ENCODE results near the gene LCP2.
A peak's percentile ranks its signal among the peaks of the same experiment; 100 is the strongest.

The LCP2 gene

GRCh38 chr5:170297589-170298462, at the start of gene LCP2:
TSS of gene LCP2 (minus strand) at chr5:170297777. CDS start at chr5:170297611, 166 bp downstream.
- peak; percentile 72 for DNase-seq (ENCODE audit: low spot score)

- DNase-seq (ENCODE audit: low spot score) = no peak
These were observed 49.5 kb upstream of the LCP2 start for GRCh38 chr5:170347022-170347567.

GRCh38 chr5:170345971-170346370, 48.4 kb upstream of the LCP2 start:
- DNase-seq (ENCODE audit: low spot score) = no peak

- DNase-seq (ENCODE audit: low spot score) = no peak
These were observed 45.6 kb upstream of the LCP2 start for GRCh38 chr5:170343177-170343576.

GRCh38 chr5:170342153-170342725, 44.7 kb upstream of the LCP2 start:
- no peak for DNase-seq (ENCODE audit: low spot score)

GRCh38 chr5:170341545-170341944, 44.0 kb upstream of the LCP2 start:
- no peak for DNase-seq (ENCODE audit: low spot score)

- DNase-seq (ENCODE audit: low spot score) = no peak
These were observed 42.2 kb upstream of the LCP2 start for GRCh38 chr5:170339780-170340167.

GRCh38 chr5:170338933-170339779, 41.6 kb upstream of the LCP2 start:
- DNase-seq (ENCODE audit: low spot score) = peak; percentile 81

GRCh38 chr5:170338291-170338690, 40.7 kb upstream of the LCP2 start:
- no peak for DNase-seq (ENCODE audit: low spot score)

- DNase-seq (ENCODE audit: low spot score) = no peak
These were observed 39.6 kb upstream of the LCP2 start for GRCh38 chr5:170337045-170337733.

- DNase-seq (ENCODE audit: low spot score) = peak; percentile 36
These were observed 38.5 kb upstream of the LCP2 start for GRCh38 chr5:170336065-170336464.

GRCh38 chr5:170334626-170335025, 37.0 kb upstream of the LCP2 start:
- DNase-seq (ENCODE audit: low spot score) = peak; percentile 14

- peak; percentile 63 for DNase-seq (ENCODE audit: low spot score)
These were observed 35.8 kb upstream of the LCP2 start for GRCh38 chr5:170333161-170333910.

- no peak for DNase-seq (ENCODE audit: low spot score)
These were observed 34.5 kb upstream of the LCP2 start for GRCh38 chr5:170332058-170332457.

- DNase-seq (ENCODE audit: low spot score) = peak; percentile 10
These were observed 33.0 kb upstream of the LCP2 start for GRCh38 chr5:170330568-170331054.

- no peak for DNase-seq (ENCODE audit: low spot score)
These were observed 31.9 kb upstream of the LCP2 start for GRCh38 chr5:170329524-170329923.

GRCh38 chr5:170327829-170328228, 30.3 kb upstream of the LCP2 start:
- no peak for DNase-seq (ENCODE audit: low spot score)

GRCh38 chr5:170327168-170327567, 29.6 kb upstream of the LCP2 start:
- no peak for DNase-seq (ENCODE audit: low spot score)

GRCh38 chr5:170319301-170319700, 21.7 kb upstream of the LCP2 start:
- peak; percentile 19 for DNase-seq (ENCODE audit: low spot score)

GRCh38 chr5:170317499-170317898, 19.9 kb upstream of the LCP2 start:
- DNase-seq (ENCODE audit: low spot score) = no peak

GRCh38 chr5:170316937-170317336, 19.4 kb upstream of the LCP2 start:
- DNase-seq (ENCODE audit: low spot score) = no peak

All from CD4-positive, alpha-beta T cell treated with Interleukin-6 at 100 ng/mL for 8 hours (primary cell).